HEK293 (cell line): Measurements from ENCODE around the gene ADGB.

Source experiments
- ZNF184 ChIP-seq: fragments of 450-650 bp; IDR thresholded peaks from 2 replicates; pipeline ENCODE4 v1.5.1; 2018; ENCODE audit warnings: missing biosample characterization, mild to moderate bottlenecking, missing genetic modification characterization
- ZNF274 ChIP-seq, 2 experiments: fragments of 200-500 bp in 1 of 2; fragments of 450-650 bp in 1 of 2; sonication (Bioruptor generic) in 1 of 2; formaldehyde crosslinking in 1 of 2; IDR thresholded peaks; 2 replicates each; pipeline versions ENCODE4 v1.5.1 to v1.6.1; 2014 to 2016; ENCODE audit warnings: borderline replicate concordance in 1 of 2, inconsistent platforms in 1 of 2, low read length in 1 of 2, missing biosample characterization in 1 of 2, missing genetic modification characterization in 1 of 2
- TF ChIP-seq, protein P1 (sequence below): fragments of 450-650 bp; formaldehyde crosslinking; IDR thresholded peaks from 2 replicates; pipeline ENCODE4 v1.5.1; 2016; ENCODE audit warnings: missing biosample characterization, missing genetic modification characterization

DNA sequence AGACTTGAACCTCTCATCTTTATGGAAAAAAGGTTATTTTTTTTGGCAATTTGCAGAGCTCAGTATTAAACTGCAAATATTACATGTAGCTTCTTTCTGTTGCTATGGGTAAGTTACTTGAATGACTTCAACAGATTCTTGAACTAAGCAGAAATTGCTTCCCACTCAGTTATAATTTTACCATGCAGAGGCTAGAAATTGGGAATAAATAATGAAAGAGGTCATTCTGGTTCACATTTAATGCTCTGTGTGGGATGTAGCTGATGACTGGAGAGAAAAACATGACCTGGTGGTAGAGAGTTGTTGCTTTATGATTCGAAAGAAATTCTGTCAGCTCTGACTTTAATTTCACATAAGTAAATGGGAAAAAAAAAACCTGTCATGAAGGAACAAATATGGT, 16.8 kb upstream of the ADGB start:
- TF ChIP-seq, protein P1, sequence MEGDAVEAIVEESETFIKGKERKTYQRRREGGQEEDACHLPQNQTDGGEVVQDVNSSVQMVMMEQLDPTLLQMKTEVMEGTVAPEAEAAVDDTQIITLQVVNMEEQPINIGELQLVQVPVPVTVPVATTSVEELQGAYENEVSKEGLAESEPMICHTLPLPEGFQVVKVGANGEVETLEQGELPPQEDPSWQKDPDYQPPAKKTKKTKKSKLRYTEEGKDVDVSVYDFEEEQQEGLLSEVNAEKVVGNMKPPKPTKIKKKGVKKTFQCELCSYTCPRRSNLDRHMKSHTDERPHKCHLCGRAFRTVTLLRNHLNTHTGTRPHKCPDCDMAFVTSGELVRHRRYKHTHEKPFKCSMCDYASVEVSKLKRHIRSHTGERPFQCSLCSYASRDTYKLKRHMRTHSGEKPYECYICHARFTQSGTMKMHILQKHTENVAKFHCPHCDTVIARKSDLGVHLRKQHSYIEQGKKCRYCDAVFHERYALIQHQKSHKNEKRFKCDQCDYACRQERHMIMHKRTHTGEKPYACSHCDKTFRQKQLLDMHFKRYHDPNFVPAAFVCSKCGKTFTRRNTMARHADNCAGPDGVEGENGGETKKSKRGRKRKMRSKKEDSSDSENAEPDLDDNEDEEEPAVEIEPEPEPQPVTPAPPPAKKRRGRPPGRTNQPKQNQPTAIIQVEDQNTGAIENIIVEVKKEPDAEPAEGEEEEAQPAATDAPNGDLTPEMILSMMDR (tag by site-specific recombination): no peak
- no peak for TF ChIP-seq ZNF274 (IDR thresholded peaks at IDR 0.05; ENCODE audit: low read length)
- TF ChIP-seq ZNF274 (tag by site-specific recombination; IDR thresholded peaks at IDR 0.05; ENCODE audit: borderline replicate concordance): no peak
- no peak for TF ChIP-seq ZNF184 (tag by site-specific recombination)
